ENCODE data around the gene TREML4. TPM values are rescaled to one million over a fixed set of nuclear protein-coding genes. Genes with fewer than 3 reads are reported as not detected.
A peak's percentile ranks its signal among the peaks of the same experiment; 100 is the strongest.

The TREML4 gene
- total and polyA plus RNA-seq, 10 of the 15 experiments (the other 5 are each of a cell fraction or from before 2014, with no cell fraction given), result not detected

GRCh38 chr6:41200296-41200900, 27.8 kb upstream of the TREML4 start (continued):
- TF ChIP-seq CHD4 (IDR thresholded peaks at IDR 0.05) (no peak), ZNF217 (IDR thresholded peaks at IDR 0.05) (no peak), CHD2 (IDR thresholded peaks at IDR 0.05; ENCODE audit: borderline replicate concordance, low read depth, low read length) (peak; percentile 61; the same call in 1 of the 2 replicates), E4F1 (IDR thresholded peaks at IDR 0.05; ENCODE audit: borderline replicate concordance, partially characterized antibody) (no peak), BCL3 (IDR thresholded peaks at IDR 0.05; ENCODE audit: borderline replicate concordance, insufficient read depth, low read depth, low read length, poor library complexity, severe bottlenecking) (no peak), HDAC6 (IDR thresholded peaks at IDR 0.05; ENCODE audit: unreplicated experiment) (no peak), TCF7 (IDR thresholded peaks at IDR 0.05; ENCODE audit: borderline replicate concordance) (no peak), ATF7 (IDR thresholded peaks at IDR 0.05; ENCODE audit: low read depth) (0 out of 2 replicates have a peak, but pooled peaks have one; percentile 10), EZH2 (IDR thresholded peaks at IDR 0.05; ENCODE audit: borderline replicate concordance, control insufficient read depth, low read depth, low read length) (no peak), ASH2L (IDR thresholded peaks at IDR 0.05; ENCODE audit: borderline replicate concordance, low read depth) (no peak), SUZ12 (IDR thresholded peaks at IDR 0.05; ENCODE audit: unreplicated experiment) (no peak), NR2C1 (IDR thresholded peaks at IDR 0.05) (no peak), POLR2AphosphoS2 (IDR thresholded peaks at IDR 0.05; ENCODE audit: low read depth, low read length) (no peak; the same call in 1 of the 2 replicates), HDAC2 (IDR thresholded peaks at IDR 0.05) (no peak), FOS (IDR thresholded peaks at IDR 0.05; ENCODE audit: borderline replicate concordance, extremely low read depth, insufficient read length) (no peak), HSF1 (IDR thresholded peaks at IDR 0.05; ENCODE audit: low read depth, low read length) (no peak), RB1 (IDR thresholded peaks at IDR 0.05; ENCODE audit: borderline replicate concordance) (0 out of 2 replicates have a peak, but pooled peaks have one; percentile 49)
- TF ChIP-seq, protein P1, sequence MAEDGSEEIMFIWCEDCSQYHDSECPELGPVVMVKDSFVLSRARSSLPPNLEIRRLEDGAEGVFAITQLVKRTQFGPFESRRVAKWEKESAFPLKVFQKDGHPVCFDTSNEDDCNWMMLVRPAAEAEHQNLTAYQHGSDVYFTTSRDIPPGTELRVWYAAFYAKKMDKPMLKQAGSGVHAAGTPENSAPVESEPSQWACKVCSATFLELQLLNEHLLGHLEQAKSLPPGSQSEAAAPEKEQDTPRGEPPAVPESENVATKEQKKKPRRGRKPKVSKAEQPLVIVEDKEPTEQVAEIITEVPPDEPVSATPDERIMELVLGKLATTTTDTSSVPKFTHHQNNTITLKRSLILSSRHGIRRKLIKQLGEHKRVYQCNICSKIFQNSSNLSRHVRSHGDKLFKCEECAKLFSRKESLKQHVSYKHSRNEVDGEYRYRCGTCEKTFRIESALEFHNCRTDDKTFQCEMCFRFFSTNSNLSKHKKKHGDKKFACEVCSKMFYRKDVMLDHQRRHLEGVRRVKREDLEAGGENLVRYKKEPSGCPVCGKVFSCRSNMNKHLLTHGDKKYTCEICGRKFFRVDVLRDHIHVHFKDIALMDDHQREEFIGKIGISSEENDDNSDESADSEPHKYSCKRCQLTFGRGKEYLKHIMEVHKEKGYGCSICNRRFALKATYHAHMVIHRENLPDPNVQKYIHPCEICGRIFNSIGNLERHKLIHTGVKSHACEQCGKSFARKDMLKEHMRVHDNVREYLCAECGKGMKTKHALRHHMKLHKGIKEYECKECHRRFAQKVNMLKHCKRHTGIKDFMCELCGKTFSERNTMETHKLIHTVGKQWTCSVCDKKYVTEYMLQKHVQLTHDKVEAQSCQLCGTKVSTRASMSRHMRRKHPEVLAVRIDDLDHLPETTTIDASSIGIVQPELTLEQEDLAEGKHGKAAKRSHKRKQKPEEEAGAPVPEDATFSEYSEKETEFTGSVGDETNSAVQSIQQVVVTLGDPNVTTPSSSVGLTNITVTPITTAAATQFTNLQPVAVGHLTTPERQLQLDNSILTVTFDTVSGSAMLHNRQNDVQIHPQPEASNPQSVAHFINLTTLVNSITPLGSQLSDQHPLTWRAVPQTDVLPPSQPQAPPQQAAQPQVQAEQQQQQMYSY (CRISPR knock-in tag; IDR thresholded peaks at IDR 0.05), result no peak
- TF ChIP-seq, protein P2, sequence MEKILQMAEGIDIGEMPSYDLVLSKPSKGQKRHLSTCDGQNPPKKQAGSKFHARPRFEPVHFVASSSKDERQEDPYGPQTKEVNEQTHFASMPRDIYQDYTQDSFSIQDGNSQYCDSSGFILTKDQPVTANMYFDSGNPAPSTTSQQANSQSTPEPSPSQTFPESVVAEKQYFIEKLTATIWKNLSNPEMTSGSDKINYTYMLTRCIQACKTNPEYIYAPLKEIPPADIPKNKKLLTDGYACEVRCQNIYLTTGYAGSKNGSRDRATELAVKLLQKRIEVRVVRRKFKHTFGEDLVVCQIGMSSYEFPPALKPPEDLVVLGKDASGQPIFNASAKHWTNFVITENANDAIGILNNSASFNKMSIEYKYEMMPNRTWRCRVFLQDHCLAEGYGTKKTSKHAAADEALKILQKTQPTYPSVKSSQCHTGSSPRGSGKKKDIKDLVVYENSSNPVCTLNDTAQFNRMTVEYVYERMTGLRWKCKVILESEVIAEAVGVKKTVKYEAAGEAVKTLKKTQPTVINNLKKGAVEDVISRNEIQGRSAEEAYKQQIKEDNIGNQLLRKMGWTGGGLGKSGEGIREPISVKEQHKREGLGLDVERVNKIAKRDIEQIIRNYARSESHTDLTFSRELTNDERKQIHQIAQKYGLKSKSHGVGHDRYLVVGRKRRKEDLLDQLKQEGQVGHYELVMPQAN (conservative IDR thresholded peaks at IDR 0.05), result no peak
